HepG2 (cell line): ENCODE measurements around the gene AKR1C2. TPM values are rescaled to one million over a fixed set of nuclear protein-coding genes. Genes with fewer than 3 reads are reported as not detected.
A peak's percentile ranks its signal among the peaks of the same experiment; 100 is the strongest.

Experiments
- FOXJ3 ChIP-seq: sonication (generic); formaldehyde crosslinking; IDR thresholded peaks from 2 replicates; pipeline ENCODE4 v1.4.0; 2020; ENCODE audit warnings: missing genetic modification reagents, mild to moderate bottlenecking, borderline replicate concordance
- GATAD1 ChIP-seq: IDR thresholded peaks from 2 replicates; pipeline ENCODE4 v1.6.1; 2016; ENCODE audit warnings: missing genetic modification reagents, missing compliant biosample characterization
- HDAC2 ChIP-seq: sonication (generic); formaldehyde crosslinking; IDR thresholded peaks from 2 replicates; pipeline ENCODE4 v1.4.0; 2020; ENCODE audit warnings: missing genetic modification reagents
- HMG20A ChIP-seq: IDR thresholded peaks from 2 replicates; pipeline ENCODE4 v1.6.1; 2016; ENCODE audit warnings: borderline replicate concordance
- HOXA3 ChIP-seq: sonication (generic); formaldehyde crosslinking; IDR thresholded peaks from 2 replicates; pipeline ENCODE4 v1.5.0; 2020; ENCODE audit warnings: missing genetic modification reagents
- IKZF5 ChIP-seq: IDR thresholded peaks from 2 replicates; pipeline ENCODE4 v1.6.1; 2018; ENCODE audit warnings: missing genetic modification reagents, mild to moderate bottlenecking, missing compliant biosample characterization
- LCORL ChIP-seq, 2 experiments: fragments of 450-650 bp in 1 of 2; sonication (generic) in 1 of 2; formaldehyde crosslinking in 1 of 2; IDR thresholded peaks; 2 replicates each; pipeline versions ENCODE4 v1.5.0 to v1.6.1; 2017 to 2020; ENCODE audit warnings: antibody characterized with exemption in 1 of 2, missing genetic modification reagents in 1 of 2
- MAFK ChIP-seq, 2 experiments: IDR thresholded peaks in 1 of 2; conservative IDR thresholded peaks in 1 of 2; 2 replicates each; pipeline ENCODE4 v1.6.1; 2011; ENCODE audit warnings: improper control_type of control experiment in 2 of 2, low read length in 2 of 2
- NR2F2 ChIP-seq: IDR thresholded peaks from 2 replicates; pipeline ENCODE4 v1.6.1; 2012; ENCODE audit warnings: low read depth, inconsistent platforms, borderline replicate concordance
- PHF21A ChIP-seq: sonication (generic); formaldehyde crosslinking; IDR thresholded peaks from 2 replicates; pipeline ENCODE4 v1.5.0; 2020; ENCODE audit warnings: mild to moderate bottlenecking, missing genetic modification reagents
- REST ChIP-seq, 2 experiments: IDR thresholded peaks; 2 replicates each; pipeline ENCODE4 v1.6.1; 2011 to 2012; ENCODE audit warnings: low read length in 2 of 2, borderline replicate concordance in 1 of 2, low read depth in 1 of 2, mild to moderate bottlenecking in 1 of 2, moderate library complexity in 1 of 2
- SKIL ChIP-seq: sonication (generic); formaldehyde crosslinking; IDR thresholded peaks from 2 replicates; pipeline ENCODE4 v1.8.0; 2022; ENCODE audit warnings: missing genetic modification reagents, mild to moderate bottlenecking, moderate library complexity, borderline replicate concordance
- ZMYM4 ChIP-seq: sonication (generic); formaldehyde crosslinking; IDR thresholded peaks from 2 replicates; pipeline ENCODE4 v1.8.1; 2023; ENCODE audit warnings: mild to moderate bottlenecking, missing genetic modification reagents
- ZNF205 ChIP-seq: IDR thresholded peaks from 2 replicates; pipeline ENCODE4 v1.6.1; 2018; ENCODE audit warnings: missing biosample characterization, missing genetic modification reagents
- ZNF264 ChIP-seq: sonication (generic); formaldehyde crosslinking; IDR thresholded peaks from 2 replicates; pipeline ENCODE4 v1.4.0; 2020; ENCODE audit warnings: missing genetic modification reagents
- polyA plus RNA-seq, 8 experiments: library from polyadenylated mRNA; depleted of rRNA in 3 of 8; stranded (reverse) in 7 of 8; unstranded in 1 of 8; fragments of >200 nt; fragmentation: Illumina TruSeq in 4 of 8; extraction: Trizol in 4 of 8; gene quantifications; 2 replicates each; pipeline versions ENCODE4 v1.2.1 to v1.2.3, GENCODE V29; 2011 to 2016; ENCODE audit warnings: low read depth in 4 of 8, missing spikeins in 1 of 8, mixed read lengths in 1 of 8; ENCODE audit not compliant: insufficient read depth in 1 of 8
- total RNA-seq, 5 experiments: library from RNA; depleted of rRNA; stranded (reverse); fragments of >200 nt; fragmentation: Illumina TruSeq; extraction: Trizol; gene quantifications; 2 replicates each; pipeline ENCODE4 v1.2.3, GENCODE V29; 2016; ENCODE audit warnings: low read depth in 1 of 5

AKR1C2 gene
- total and polyA plus RNA-seq, 2 of the 13 experiments (the other 11 are each of a cell fraction or from before 2014, with no cell fraction given) = 140 to 900 TPM

- TF ChIP-seq NR2F2 (0 out of 2 replicates have a peak, but pooled peaks have one; percentile 32), HMG20A (peak; percentile 84), GATAD1 (peak; percentile 45; the same call in 1 of the 2 replicates), IKZF5 (CRISPR knock-in tag) (peak; percentile 64; the same call in 1 of the 2 replicates), HOXA3 (CRISPR knock-in tag) (peak; percentile 48; the same call in 1 of the 2 replicates), FOXJ3 (CRISPR knock-in tag) (peak; percentile 91), ZNF205 (peak; percentile 60; the same call in 1 of the 2 replicates), REST (IDR thresholded peaks at IDR 0.05; ENCODE audit: borderline replicate concordance in 1 of 2, low read depth in 1 of 2, low read length in 2 of 2) (0 out of 4 replicates have a peak, but pooled peaks of 1 of the 2 experiments have one; percentile 22), MAFK (conservative IDR thresholded peaks at IDR 0.05 in 1 of 2, IDR thresholded peaks at IDR 0.05 in 1 of 2; ENCODE audit: low read length in 2 of 2) (peak; percentile 57 to 83), HDAC2 (CRISPR knock-in tag) (peak; percentile 72), ZNF264 (CRISPR knock-in tag) (peak; percentile 42; the same call in 1 of the 2 replicates), LCORL (IDR thresholded peaks at IDR 0.05) (0 out of 2 replicates have a peak, but pooled peaks have one; percentile 22), LCORL (CRISPR knock-in tag; IDR thresholded peaks at IDR 0.05) (0 out of 2 replicates have a peak, but pooled peaks have one; percentile 35), ZMYM4 (peak; percentile 70), PHF21A (CRISPR knock-in tag) (peak; percentile 43; the same call in 1 of the 2 replicates), SKIL (CRISPR knock-in tag) (peak; percentile 54)
These were observed 5.3 kb upstream of the AKR1C2 start (continued) for GRCh38 chr10:5008857-5009548.
